ENCODE measurements around the gene MCOLN2.
"Not testable (repeated sequence)": the region's sequence is repeated elsewhere in the genome, so short reads cannot be mapped to it uniquely, and the experiment has no call there.

MCOLN2 gene

GRCh38 chr1:84941843-84942242 lies 55.1 kb downstream of the MCOLN2 start:
- no peak for DNase-seq (ENCODE audit: low spot score)

GRCh38 chr1:84940481-84940880 lies 56.4 kb downstream of the MCOLN2 start:
- DNase-seq (ENCODE audit: low spot score): no peak

GRCh38 chr1:84939761-84940160 lies 57.2 kb downstream of the MCOLN2 start:
- DNase-seq (ENCODE audit: low spot score): no peak

- peak; percentile 8 for DNase-seq (ENCODE audit: low spot score)
Observed at GRCh38 chr1:84939151-84939550, 57.8 kb downstream of the MCOLN2 start.

- DNase-seq (ENCODE audit: low spot score): peak; percentile 76
Observed at GRCh38 chr1:84936116-84936810, 60.6 kb downstream of the MCOLN2 start.

- DNase-seq (ENCODE audit: low spot score): no peak
Observed at GRCh38 chr1:84933011-84933611, 63.8 kb downstream of the MCOLN2 start.

GRCh38 chr1:84930831-84931230 lies 66.1 kb downstream of the MCOLN2 start:
- no peak for DNase-seq (ENCODE audit: low spot score)

GRCh38 chr1:84930329-84930728 lies 66.6 kb downstream of the MCOLN2 start:
- no peak for DNase-seq (ENCODE audit: low spot score)

- no peak for DNase-seq (ENCODE audit: low spot score)
Observed at GRCh38 chr1:84929581-84929980, 67.3 kb downstream of the MCOLN2 start.

- DNase-seq (ENCODE audit: low spot score): no peak
Observed at GRCh38 chr1:84928979-84929378, 67.9 kb downstream of the MCOLN2 start.

GRCh38 chr1:84923317-84923716 lies 73.6 kb downstream of the MCOLN2 start:
- DNase-seq (ENCODE audit: low spot score): no peak

GRCh38 chr1:84920159-84920558 lies 76.8 kb downstream of the MCOLN2 start:
- DNase-seq (ENCODE audit: low spot score): no peak

- no peak for DNase-seq (ENCODE audit: low spot score)
Observed at GRCh38 chr1:84919461-84919970, 77.4 kb downstream of the MCOLN2 start.

GRCh38 chr1:84918726-84919336 lies 78.1 kb downstream of the MCOLN2 start:
- DNase-seq (ENCODE audit: low spot score): no peak

GRCh38 chr1:84916897-84917296 lies 80.0 kb downstream of the MCOLN2 start:
- no peak for DNase-seq (ENCODE audit: low spot score)

- no peak for DNase-seq (ENCODE audit: low spot score)
Observed at GRCh38 chr1:84913555-84913892, 83.4 kb downstream of the MCOLN2 start.

GRCh38 chr1:84912726-84913554 lies 84.0 kb downstream of the MCOLN2 start:
- no peak for DNase-seq (ENCODE audit: low spot score)

GRCh38 chr1:84908746-84909464 lies 88.0 kb downstream of the MCOLN2 start:
- not testable (repeated sequence) for DNase-seq (ENCODE audit: low spot score)

GRCh38 chr1:84907095-84907827 lies 89.7 kb downstream of the MCOLN2 start:
- DNase-seq (ENCODE audit: low spot score): no peak

- DNase-seq (ENCODE audit: low spot score): not testable (repeated sequence)
Observed at GRCh38 chr1:84902727-84903126, 94.2 kb downstream of the MCOLN2 start.

- no peak for DNase-seq (ENCODE audit: low spot score)
Observed at GRCh38 chr1:84899969-84900368, 96.9 kb downstream of the MCOLN2 start.
